ENCODE data around the gene CD36.

Gene CD36

GRCh38 chr7:80708123-80708522, 69.7 kb downstream of the CD36 start:
- FAIRE-seq: no peak

- no peak for FAIRE-seq
Measured at GRCh38 chr7:80711531-80711930, 73.1 kb downstream of the CD36 start.

- FAIRE-seq: no peak
Measured at GRCh38 chr7:80719261-80719660, 80.8 kb downstream of the CD36 start.

- no peak for FAIRE-seq
Measured at GRCh38 chr7:80720146-80720545, 81.7 kb downstream of the CD36 start.

GRCh38 chr7:80721883-80722615, 83.6 kb downstream of the CD36 start:
- FAIRE-seq: no peak

GRCh38 chr7:80722616-80723195, 84.3 kb downstream of the CD36 start:
- FAIRE-seq: peak; percentile 95

- FAIRE-seq: peak; percentile 80
Measured at GRCh38 chr7:80724249-80724871, 85.9 kb downstream of the CD36 start.

- FAIRE-seq: no peak
Measured at GRCh38 chr7:80725181-80725611, 86.8 kb downstream of the CD36 start.

Data from TTC549 (cell line).